Cardiac fibroblast (primary cell): Measurements from ENCODE around the gene TPRG1.

Source experiments
- DNase-seq, 2 donors: peaks; one replicate each; pipeline versions ENCODE4 v3.0.0 to v3.0.0-alpha.2; 2010; ENCODE audit warnings: low read depth in 2 of 2
- H3K4me3 ChIP-seq, 2 donors: replicated peaks in 1 of 2; 1 replicate in 1 of 2; 2 replicates in 1 of 2; pipeline ENCODE4 v1.5.1; 2011; ENCODE audit warnings: low read depth in 2 of 2, low read length in 2 of 2, mild to moderate bottlenecking in 2 of 2, moderate library complexity in 1 of 2
- TF ChIP-seq, protein P1 (sequence below): IDR thresholded peaks from one replicate; pipeline ENCODE4 v1.5.1; 2011; ENCODE audit warnings: low read depth, mild to moderate bottlenecking, low read length, inconsistent platforms

The TPRG1 gene

DNA sequence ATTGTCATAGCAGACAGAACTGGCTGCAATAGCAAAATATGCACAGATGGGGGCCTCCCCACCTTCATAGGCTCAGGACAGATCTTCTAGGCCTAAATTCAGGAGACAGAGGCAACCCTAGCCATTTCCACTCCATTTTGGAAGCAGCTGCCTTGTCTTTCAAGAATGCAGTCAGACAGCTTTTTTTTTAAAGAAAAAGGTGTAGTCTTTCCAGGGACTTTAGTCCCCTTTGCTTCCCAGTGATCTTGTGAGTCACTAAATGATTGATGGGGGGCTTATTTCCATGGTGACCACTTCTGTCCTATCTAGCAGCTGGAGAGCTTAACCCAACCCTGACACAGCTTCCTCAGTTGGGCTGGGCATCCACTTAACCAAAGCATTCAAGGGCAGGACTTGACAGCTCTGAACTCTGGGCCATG is 165.9 kb downstream of the TPRG1 start:
- TF ChIP-seq, protein P1, sequence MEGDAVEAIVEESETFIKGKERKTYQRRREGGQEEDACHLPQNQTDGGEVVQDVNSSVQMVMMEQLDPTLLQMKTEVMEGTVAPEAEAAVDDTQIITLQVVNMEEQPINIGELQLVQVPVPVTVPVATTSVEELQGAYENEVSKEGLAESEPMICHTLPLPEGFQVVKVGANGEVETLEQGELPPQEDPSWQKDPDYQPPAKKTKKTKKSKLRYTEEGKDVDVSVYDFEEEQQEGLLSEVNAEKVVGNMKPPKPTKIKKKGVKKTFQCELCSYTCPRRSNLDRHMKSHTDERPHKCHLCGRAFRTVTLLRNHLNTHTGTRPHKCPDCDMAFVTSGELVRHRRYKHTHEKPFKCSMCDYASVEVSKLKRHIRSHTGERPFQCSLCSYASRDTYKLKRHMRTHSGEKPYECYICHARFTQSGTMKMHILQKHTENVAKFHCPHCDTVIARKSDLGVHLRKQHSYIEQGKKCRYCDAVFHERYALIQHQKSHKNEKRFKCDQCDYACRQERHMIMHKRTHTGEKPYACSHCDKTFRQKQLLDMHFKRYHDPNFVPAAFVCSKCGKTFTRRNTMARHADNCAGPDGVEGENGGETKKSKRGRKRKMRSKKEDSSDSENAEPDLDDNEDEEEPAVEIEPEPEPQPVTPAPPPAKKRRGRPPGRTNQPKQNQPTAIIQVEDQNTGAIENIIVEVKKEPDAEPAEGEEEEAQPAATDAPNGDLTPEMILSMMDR, result no peak
- no peak for DNase-seq

DNA sequence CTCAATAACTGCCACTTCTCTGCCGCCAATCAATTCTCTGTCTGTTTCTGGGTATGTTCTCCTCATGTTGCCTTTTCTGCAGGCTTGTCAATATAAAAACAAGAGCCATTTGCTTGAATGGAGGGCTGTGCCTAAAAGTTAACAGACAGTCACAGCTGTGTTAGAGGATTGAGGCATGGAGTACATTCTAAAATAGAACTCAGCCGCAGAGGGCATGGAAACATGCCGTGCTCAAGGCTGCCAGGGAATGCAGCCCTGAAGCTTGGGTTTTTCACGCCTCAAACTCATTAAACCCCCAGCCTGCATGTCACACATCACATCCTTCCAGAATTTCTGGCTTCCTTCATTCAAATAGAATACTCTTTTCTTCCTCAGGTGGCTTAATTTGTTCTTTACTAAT is 166.6 kb downstream of the TPRG1 start:
- DNase-seq, result no peak
- H3K4me3 ChIP-seq, result no peak overlapping the region
- TF ChIP-seq, protein P1, result no peak

More for the DNA sequence above, 165.9 kb downstream of the TPRG1 start:
- H3K4me3 ChIP-seq, result no peak overlapping the region

DNA sequence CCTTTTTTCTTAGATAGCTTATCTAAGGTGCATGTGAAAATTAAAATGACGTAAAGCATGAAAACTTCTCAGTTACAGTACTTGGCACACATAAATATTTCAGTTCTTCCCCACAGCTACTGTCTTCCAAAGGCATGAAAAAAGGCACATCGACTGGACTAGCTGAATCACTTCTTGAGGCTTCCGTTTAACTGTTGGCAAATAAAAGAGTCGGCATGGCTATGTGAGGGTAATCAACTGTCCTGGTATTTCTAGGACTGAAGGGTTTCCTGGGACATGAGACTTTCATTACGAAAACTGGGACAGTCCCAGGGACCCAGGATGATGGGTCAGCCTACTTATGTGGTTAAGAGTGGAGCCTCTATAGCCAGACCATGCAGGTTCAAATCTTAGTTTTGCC is 168.2 kb downstream of the TPRG1 start:
- no peak overlapping the region for H3K4me3 ChIP-seq
- TF ChIP-seq, protein P1, result no peak
- DNase-seq, result no peak

DNA sequence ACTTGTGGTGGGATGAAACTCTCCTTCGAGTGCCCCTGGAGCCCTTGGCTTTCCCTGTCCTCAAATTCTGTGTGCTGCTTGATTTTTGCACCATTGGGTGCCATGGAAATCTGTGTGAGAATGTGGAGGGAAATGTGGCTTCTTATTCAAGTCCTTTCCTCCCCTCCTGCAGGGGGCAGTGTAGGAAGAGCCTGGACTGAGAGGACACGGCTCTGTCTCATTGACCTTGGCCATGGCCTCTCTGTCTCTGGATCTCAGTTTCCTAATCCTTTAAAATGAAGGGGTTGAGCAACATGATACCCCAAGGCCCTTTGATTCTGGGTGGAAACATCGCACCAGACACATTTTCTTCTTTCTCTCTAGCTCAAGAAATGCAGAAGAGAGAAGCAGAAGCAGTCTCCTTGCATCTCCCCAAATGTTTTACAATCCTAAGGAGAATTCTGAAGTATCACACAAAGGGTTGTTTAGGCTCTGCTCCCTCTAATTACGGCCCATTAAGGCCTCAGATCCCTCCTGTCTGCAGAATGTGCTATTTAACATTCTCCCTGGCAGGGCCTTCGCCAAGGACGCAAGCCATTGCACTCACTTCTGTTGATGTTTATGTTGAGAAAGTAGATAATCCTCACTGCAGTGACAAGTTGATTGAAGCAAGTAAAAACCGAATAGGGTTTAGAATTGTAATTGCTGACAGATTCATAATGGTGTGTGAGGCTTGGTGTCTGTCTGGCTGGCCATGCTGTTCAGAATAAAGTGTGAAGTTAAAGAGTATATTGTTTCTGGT is 169.1 kb downstream of the TPRG1 start:
- DNase-seq, result no peak
- TF ChIP-seq, protein P1, result peak; percentile 34
- H3K4me3 ChIP-seq, result no peak overlapping the region

DNA sequence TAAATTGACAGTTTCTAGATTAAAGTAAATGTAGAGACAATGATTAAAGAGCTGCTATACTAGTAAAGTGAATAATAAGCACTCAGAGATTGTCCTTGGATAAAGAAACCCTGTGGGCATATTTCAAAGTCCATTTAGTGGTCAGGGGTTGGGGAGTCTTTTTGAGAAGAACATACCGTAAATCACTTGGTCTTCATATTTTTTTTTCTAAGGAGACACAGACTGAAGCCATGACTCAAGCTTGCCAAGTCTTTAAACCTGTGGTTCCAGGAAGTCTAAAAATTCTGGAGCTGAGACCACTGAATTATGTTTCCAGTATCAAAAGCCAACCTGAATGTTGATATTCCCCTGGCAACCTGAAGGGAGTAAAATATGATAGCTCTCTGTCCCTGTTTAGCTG is 171.0 kb downstream of the TPRG1 start:
- DNase-seq, result no peak

DNA sequence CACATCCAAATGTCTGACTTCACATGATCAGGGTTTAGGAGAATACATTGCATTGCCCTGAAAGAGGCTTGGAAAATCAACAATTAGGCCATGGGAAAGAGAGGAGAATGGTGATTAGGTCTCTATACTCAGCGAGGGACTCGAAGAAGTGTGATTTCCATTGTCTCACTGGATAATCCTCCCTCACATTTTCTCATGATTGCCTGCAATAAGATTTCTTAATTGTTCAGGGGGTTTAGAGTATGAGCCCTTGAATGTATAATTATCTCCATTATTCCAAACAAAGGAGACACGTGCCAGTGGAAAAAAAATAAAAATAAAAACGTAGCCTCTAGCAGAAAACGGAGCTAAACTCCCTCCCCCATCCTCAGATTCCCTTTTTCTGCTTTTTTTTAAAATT is 173.2 kb downstream of the TPRG1 start:
- no peak for DNase-seq
- TF ChIP-seq, protein P1, result no peak
- H3K4me3 ChIP-seq, result no peak overlapping the region

More for the DNA sequence above, 171.0 kb downstream of the TPRG1 start:
- no peak overlapping the region for H3K4me3 ChIP-seq
- TF ChIP-seq, protein P1, result no peak
